ENCODE data around the gene ZDHHC9.

The ZDHHC9 gene

GRCh38 chrX:129823115-129823514, 20.6 kb downstream of the ZDHHC9 start:
- peak in 1 of 2 donors; percentile 27 for DNase-seq (ENCODE audit: low read depth in 1 of 2, low spot score in 1 of 2)

- no peak for DNase-seq (ENCODE audit: low read depth in 1 of 2, low spot score in 1 of 2)
These were observed 25.6 kb downstream of the ZDHHC9 start for GRCh38 chrX:129818123-129818522.

- no peak for DNase-seq (ENCODE audit: low read depth in 1 of 2, low spot score in 1 of 2)
These were observed 29.9 kb downstream of the ZDHHC9 start for GRCh38 chrX:129813662-129814368.

- no peak for DNase-seq (ENCODE audit: low read depth in 1 of 2, low spot score in 1 of 2)
These were observed 34.6 kb downstream of the ZDHHC9 start for GRCh38 chrX:129808829-129809796.

- no peak for DNase-seq (ENCODE audit: low read depth in 1 of 2, low spot score in 1 of 2)
These were observed 35.4 kb downstream of the ZDHHC9 start for GRCh38 chrX:129808158-129808828.

GRCh38 chrX:129804806-129805205, 38.9 kb downstream of the ZDHHC9 start:
- DNase-seq (ENCODE audit: low read depth in 1 of 2, low spot score in 1 of 2) = no peak

- DNase-seq (ENCODE audit: low read depth in 1 of 2, low spot score in 1 of 2) = no peak
These were observed 40.8 kb downstream of the ZDHHC9 start for GRCh38 chrX:129802863-129803262.

- no peak for DNase-seq (ENCODE audit: low read depth in 1 of 2, low spot score in 1 of 2)
These were observed 43.5 kb downstream of the ZDHHC9 start for GRCh38 chrX:129800186-129800585.

- DNase-seq (ENCODE audit: low read depth in 1 of 2, low spot score in 1 of 2) = no peak
These were observed 44.8 kb downstream of the ZDHHC9 start for GRCh38 chrX:129798888-129799287.

- DNase-seq (ENCODE audit: low read depth in 1 of 2, low spot score in 1 of 2) = no peak
These were observed 45.2 kb downstream of the ZDHHC9 start for GRCh38 chrX:129798456-129798855.

GRCh38 chrX:129797251-129797906, 46.3 kb downstream of the ZDHHC9 start:
- DNase-seq (ENCODE audit: low read depth in 1 of 2, low spot score in 1 of 2) = no peak

GRCh38 chrX:129795584-129795983, 48.1 kb downstream of the ZDHHC9 start:
- DNase-seq (ENCODE audit: low read depth in 1 of 2, low spot score in 1 of 2) = no peak

- DNase-seq (ENCODE audit: low read depth in 1 of 2, low spot score in 1 of 2) = no peak
These were observed 50.0 kb downstream of the ZDHHC9 start for GRCh38 chrX:129793604-129794191.

- DNase-seq (ENCODE audit: low read depth in 1 of 2, low spot score in 1 of 2) = no peak
These were observed 50.9 kb downstream of the ZDHHC9 start for GRCh38 chrX:129792586-129793291.

- no peak for DNase-seq (ENCODE audit: low read depth in 1 of 2, low spot score in 1 of 2)
These were observed 51.6 kb downstream of the ZDHHC9 start for GRCh38 chrX:129791961-129792570.

GRCh38 chrX:129791336-129791735, 52.4 kb downstream of the ZDHHC9 start:
- no peak for DNase-seq (ENCODE audit: low read depth in 1 of 2, low spot score in 1 of 2)

GRCh38 chrX:129790808-129791207, 52.9 kb downstream of the ZDHHC9 start:
- no peak for DNase-seq (ENCODE audit: low read depth in 1 of 2, low spot score in 1 of 2)

- no peak for DNase-seq (ENCODE audit: low read depth in 1 of 2, low spot score in 1 of 2)
These were observed 53.5 kb downstream of the ZDHHC9 start for GRCh38 chrX:129790146-129790545.

- no peak for DNase-seq (ENCODE audit: low read depth in 1 of 2, low spot score in 1 of 2)
These were observed 55.2 kb downstream of the ZDHHC9 start for GRCh38 chrX:129788527-129788926.
